Activated CD4-positive, alpha-beta T cell treated with anti-CD3 and anti-CD28 coated beads, Interleukin-2, amount 50 U/mL, for 1 hour (primary cell): ENCODE measurements around the gene JHY.

Experiments used
- DNase-seq: peaks from one replicate; pipeline ENCODE4 v3.0.0-alpha.2; 2020

The JHY gene

DNA sequence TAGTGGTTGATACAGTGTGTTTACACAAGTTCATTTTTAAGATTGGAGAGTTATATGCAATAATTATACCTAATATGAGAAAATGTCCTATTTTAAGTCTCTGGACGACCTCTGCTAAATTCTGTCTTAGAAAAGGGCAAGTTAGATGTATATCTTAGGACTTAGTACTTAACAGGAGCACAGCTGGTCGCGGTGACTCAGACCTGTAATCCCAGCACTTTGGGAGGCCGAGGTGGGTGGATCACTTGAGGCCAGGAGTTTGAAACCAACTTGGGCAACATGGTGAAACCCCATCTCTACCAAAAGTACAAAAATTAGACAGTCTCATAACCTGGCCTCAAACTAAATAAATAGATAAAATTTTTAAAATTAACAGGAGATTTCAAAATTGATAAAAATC is 71.9 kb downstream of the JHY start:
- no peak for DNase-seq

DNA sequence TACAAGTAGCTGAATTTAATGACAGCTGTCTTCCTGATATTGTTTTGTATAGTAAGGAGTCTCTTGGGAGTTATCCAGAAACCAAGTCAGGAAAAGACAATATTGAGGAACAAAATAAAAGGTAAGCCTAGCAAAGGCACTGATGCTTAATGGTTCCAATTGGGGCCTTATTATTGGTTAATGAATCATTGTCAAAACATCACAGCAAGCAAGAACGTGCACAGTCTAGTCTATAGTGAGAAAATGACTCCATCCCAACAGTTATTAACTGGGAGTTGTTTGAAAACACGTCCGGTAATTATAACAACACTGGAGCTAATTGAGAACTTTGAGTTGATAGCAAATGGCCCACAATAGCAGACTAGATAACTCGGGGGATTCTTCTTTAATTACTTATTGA is 81.4 kb downstream of the JHY start:
- no peak for DNase-seq

- DNase-seq, result no peak
Measured at GRCh38 chr11:122976061-122976733, 93.6 kb downstream of the JHY start.

DNA sequence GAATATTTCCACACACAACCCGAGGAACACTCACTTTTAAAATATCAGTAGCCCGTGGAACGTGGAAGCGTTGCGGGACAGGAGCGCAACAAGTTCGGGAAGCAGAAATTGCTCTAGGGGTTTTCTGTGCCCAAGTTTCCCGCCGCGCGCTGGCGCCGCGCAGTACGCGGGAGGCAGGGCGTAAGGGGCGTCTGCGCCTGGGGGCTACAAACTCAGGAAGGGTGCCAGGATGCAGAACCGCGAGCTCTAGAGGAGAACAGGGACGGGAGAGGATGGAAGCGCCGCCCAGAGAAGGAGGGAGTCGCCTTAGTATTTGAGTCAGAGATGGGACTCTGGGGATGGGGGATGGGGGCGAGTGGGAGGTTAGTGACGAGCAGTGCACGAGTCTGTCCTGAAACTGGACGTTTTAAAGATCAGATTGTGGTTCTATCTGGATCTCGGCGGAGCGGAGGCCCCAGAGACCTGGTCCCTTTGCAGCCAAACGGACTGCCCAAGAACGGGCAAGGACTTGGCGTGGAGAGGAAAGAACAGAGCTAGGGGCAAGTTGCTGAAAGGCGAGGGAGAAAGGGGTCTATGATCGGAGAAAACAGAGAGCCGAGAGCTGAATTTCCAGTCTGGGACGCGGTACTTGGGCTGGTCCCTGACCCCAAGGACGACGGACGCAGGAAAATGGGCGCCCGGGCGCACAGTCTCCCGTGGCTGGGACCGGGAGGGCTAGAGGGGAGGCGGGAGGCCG is 94.3 kb downstream of the JHY start:
- DNase-seq, result no peak

GRCh38 chr11:122977470-122978298 is 95.1 kb downstream of the JHY start:
- no peak for DNase-seq

DNA sequence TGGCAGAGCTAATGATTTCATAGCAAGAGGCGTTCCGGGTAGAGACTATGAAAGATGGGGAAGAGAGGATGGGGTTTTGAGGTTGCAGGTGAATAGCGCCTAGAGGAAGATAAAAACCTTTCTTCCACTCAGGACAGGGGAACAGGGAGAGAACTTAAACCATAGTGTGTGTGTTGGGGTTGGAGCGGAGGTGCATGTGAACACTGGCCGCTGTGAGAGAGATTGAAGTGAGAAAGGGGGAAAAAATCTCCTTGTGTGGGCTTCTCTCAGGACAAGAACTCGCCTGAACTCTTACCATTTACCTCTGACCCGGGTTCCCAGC is 95.7 kb downstream of the JHY start:
- no peak for DNase-seq

DNA sequence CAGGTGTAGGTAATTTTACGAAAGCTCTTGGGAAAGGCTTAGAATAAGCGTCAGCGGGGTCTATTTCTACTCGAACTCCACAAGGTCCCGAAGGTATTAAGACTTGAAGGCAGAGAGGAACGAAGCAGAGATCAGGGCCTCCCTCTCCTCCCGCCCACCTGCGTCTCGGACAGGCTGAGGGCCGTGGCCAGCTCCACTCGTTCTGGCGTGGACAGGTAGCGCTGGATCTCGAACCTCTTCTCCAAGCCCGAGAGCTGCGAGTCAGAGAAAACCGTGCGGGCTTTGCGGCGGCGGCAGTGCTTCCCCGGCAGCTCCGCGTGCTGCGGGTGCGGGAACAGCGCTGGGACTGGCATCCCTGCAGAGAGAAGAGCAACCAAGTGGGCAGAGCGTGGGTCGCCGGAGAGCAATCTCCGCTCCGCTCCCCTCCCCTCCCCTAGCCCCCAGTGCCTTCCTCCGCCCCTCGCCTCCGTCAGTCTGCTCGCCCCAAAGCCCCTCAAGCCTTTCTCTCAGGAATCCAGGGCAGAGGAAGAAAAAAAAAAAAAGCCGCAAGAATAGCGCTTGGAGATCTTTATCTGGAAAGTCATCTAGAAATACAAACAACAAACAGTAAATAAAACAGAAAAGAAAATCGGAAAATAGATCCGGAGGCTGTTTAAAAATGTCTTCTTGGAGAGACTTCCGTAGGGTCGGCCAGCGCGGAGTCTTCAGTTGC is 96.7 kb downstream of the JHY start:
- DNase-seq, result no peak

- no peak for DNase-seq
Measured at GRCh38 chr11:122979815-122980595, 97.4 kb downstream of the JHY start.

- peak; percentile 43 for DNase-seq
Measured at GRCh38 chr11:122981388-122982264, 99.1 kb downstream of the JHY start, which contains the start of gene BSX. Gene BSX, minus strand, starts transcription at chr11:122981834. Its CDS starts 163 bp downstream, at chr11:122981671.

DNA sequence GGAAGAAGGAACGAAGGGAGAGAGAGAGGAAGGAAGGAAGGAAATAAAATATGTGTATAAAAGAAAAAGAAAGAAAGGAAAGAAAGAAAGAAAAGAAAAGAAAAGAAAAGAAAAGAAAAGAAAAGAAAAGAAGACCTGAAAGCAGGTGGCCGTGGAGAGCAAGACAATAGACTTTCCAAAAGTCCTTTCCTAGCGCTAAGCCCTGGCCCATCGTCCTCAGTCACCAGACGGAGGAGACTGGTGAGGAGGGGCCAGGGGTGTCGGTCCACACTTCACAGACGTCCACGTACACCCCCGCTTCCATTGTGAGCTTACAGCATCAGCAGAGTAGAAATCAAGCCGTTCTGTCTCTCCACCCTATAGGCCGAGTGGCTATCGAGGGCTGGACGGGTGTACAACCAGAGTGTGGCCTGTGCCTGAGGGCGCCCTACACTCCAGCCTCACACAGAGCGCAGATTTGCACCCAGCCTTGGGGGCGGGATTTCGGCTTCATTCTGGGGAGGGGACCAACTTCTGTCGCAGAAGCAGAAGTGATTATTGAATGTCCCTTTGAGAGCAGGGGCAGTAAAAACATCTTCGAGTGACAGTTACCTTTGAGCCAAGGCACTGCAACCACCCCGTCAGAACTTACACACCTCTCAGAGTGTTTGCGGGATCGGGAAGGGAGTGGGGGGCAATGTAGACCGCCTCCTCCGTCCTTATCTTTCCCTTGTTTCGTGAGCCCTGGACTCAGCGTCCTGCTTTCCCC is 101.1 kb downstream of the JHY start:
- no peak for DNase-seq

DNA sequence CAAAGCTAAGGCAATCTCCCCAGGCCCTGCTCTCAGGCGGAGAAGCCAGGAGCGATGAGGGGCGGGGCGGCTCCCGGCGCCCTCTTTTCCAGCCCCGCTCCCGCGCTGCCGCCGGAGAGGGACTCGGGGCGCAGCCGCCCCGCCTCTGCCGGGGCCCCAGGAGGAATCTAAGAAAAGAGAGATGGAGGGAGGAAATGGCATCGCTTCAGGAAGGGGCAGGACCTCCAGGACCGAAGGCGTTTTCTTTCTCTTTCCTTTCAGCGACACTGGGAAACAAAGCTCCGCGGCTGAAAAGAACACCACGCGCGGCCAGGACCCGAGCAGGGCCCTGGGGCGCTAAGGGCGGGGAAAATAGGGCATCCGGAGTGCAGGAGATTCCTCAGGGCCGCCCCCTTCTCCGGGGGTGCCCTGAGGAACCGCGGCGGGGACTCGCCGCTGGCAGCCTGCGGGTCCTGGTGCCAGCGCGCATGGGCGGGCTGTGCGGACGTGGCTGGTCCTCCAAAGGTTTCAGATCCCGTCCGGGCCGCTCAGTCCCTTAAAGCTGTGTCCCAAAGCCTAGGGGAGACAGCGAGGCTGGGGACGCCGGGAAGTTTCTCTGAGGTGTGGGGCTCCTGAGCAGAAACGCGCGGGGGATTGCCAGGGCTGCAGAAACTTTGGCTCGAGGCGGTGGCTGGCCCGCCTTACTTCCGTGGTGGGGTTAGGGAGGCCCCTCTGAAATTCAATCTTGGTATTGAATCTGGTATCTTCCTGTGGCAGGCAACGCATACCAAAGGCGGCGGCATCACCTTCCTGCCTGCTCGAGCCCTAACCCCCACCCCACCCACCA is 101.8 kb downstream of the JHY start:
- no peak for DNase-seq

DNA sequence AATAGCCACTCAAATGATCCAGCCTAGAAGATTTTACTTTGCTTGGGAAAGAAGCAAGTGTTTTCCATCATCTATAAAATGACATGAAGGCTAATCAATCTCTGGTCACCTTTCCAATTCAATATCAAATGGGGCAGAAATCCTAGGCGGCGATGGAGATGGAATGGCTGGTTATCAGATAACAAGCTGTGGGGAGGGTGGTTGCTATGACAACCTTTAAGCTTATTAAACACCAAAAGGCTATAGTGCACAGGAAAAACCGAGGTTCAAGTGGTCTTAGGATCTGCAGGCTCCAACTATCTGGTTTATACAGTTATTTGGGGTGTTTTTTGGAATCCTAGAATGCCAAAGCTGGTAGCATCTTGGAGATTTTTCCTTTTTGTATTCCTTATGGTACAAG is 113.0 kb downstream of the JHY start:
- no peak for DNase-seq

- no peak for DNase-seq
Measured at GRCh38 chr11:122998727-122999366, 116.3 kb downstream of the JHY start.

GRCh38 chr11:123000721-123001120 is 118.2 kb downstream of the JHY start:
- DNase-seq, result no peak

DNA sequence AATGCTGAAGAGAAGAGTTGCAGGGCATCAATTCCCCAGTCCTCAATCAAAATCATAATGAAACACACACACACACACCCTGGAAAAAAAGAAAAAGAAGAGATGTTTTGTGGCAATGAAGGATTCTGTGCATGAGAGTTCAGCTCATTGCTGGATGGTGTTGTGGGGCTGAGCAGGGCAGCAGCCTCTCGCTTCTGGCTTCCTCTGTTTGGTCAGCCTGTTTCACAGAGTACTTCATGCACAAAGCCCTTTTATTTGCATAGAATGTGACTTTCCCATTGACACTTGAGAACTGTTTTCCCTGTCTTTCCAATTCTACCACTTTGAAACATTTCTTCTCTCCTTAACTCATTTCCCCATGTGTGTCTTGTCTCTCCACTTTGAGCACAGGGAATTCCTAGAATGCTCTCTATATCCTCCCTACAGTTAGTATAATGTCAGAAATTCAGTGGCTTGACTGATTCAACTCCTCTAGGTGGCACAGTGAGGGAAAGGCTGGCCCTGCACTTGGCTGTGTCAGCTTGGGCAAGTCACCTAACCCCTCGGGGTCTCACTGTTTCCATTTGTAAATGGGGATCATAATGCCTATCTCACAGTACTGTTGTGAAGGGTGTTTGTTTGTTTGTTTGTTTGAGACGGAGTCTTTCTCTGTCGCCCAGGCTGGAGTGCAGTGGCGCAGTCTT is 124.4 kb downstream of the JHY start:
- DNase-seq, result no peak
